H9 (cell line): ENCODE measurements around the gene LRG1. TPM values are rescaled to one million over a fixed set of nuclear protein-coding genes. Genes with fewer than 3 reads are reported as not detected.
A peak's percentile ranks its signal among the peaks of the same experiment; 100 is the strongest.

Source experiments
- DNase-seq: peaks from one replicate; pipeline ENCODE4 v3.0.0-alpha.2; 2017
- H2AFZ ChIP-seq: one replicate; pipeline ENCODE4 v1.6.1; 2013; ENCODE audit warnings: mild to moderate bottlenecking, low read length, control low read depth, moderate library complexity
- H2AK5ac ChIP-seq: 2 replicates; pipeline ENCODE4 v1.6.1; 2013; ENCODE audit warnings: low read length, control low read depth, mixed read lengths; ENCODE audit not compliant: insufficient read length
- H2BK120ac ChIP-seq: one replicate; pipeline ENCODE4 v1.6.1; 2013; ENCODE audit warnings: low read depth, mild to moderate bottlenecking, low read length, control low read depth, inconsistent platforms; ENCODE audit not compliant: poor library complexity, severe bottlenecking
- H2BK12ac ChIP-seq: 2 replicates; pipeline ENCODE4 v1.6.1; 2013; ENCODE audit warnings: low read length, control low read depth, mixed read lengths, low read depth; ENCODE audit not compliant: insufficient read length
- H2BK15ac ChIP-seq: 2 replicates; pipeline ENCODE4 v1.6.1; 2013; ENCODE audit warnings: low read depth, low read length, control low read depth
- H2BK20ac ChIP-seq: one replicate; pipeline ENCODE4 v1.6.1; 2013; ENCODE audit warnings: low read depth, mild to moderate bottlenecking, low read length, control low read depth, inconsistent platforms; ENCODE audit not compliant: poor library complexity, severe bottlenecking
- H2BK5ac ChIP-seq: 2 replicates; pipeline ENCODE4 v1.6.1; 2013; ENCODE audit warnings: low read length, control low read depth, mixed read lengths; ENCODE audit not compliant: insufficient read length
- H3K14ac ChIP-seq: 2 replicates; pipeline ENCODE4 v1.6.1; 2013; ENCODE audit warnings: low read length, control low read depth; ENCODE audit not compliant: insufficient read depth
- H3K18ac ChIP-seq: 2 replicates; pipeline ENCODE4 v1.6.1; 2013; ENCODE audit warnings: low read depth, mild to moderate bottlenecking, mixed read lengths, low read length, control low read depth; ENCODE audit not compliant: insufficient read length
- H3K23ac ChIP-seq: 2 replicates; pipeline ENCODE4 v1.6.1; 2013; ENCODE audit warnings: low read length, control low read depth, mixed read lengths, low read depth; ENCODE audit not compliant: insufficient read length
- H3K23me2 ChIP-seq: 2 replicates; pipeline ENCODE4 v1.6.1; 2013; ENCODE audit warnings: low read depth, mild to moderate bottlenecking, mixed read lengths, low read length, control low read depth; ENCODE audit not compliant: insufficient read length, poor library complexity, severe bottlenecking
- H3K27ac ChIP-seq: 2 replicates; pipeline ENCODE4 v1.5.1; 2013; ENCODE audit warnings: low read length, control low read depth, mixed read lengths, low read depth; ENCODE audit not compliant: insufficient read length
- H3K27me3 ChIP-seq: 2 replicates; pipeline ENCODE4 v1.6.1; 2013; ENCODE audit warnings: low read length, control low read depth, inconsistent platforms; ENCODE audit not compliant: insufficient read depth
- H3K4ac ChIP-seq: 2 replicates; pipeline ENCODE4 v1.6.1; 2013; ENCODE audit warnings: low read depth, mild to moderate bottlenecking, control low read depth, inconsistent platforms, low read length, moderate library complexity
- H3K4me1 ChIP-seq: 2 replicates; pipeline ENCODE4 v1.6.1; 2013; ENCODE audit warnings: low read length, control low read depth, inconsistent platforms; ENCODE audit not compliant: insufficient read depth
- H3K4me2 ChIP-seq: 2 replicates; pipeline ENCODE4 v1.6.1; 2013; ENCODE audit warnings: low read length, control low read depth, mixed read lengths; ENCODE audit not compliant: insufficient read length, insufficient read depth
- H3K56ac ChIP-seq: 2 replicates; pipeline ENCODE4 v1.6.1; 2013; ENCODE audit warnings: low read depth, mild to moderate bottlenecking, mixed read lengths, low read length, control low read depth; ENCODE audit not compliant: insufficient read length
- H3K79me1 ChIP-seq: 2 replicates; pipeline ENCODE4 v1.6.1; 2013; ENCODE audit warnings: low read depth, mild to moderate bottlenecking, moderate library complexity, low read length, control low read depth, inconsistent platforms; ENCODE audit not compliant: insufficient read depth, poor library complexity, severe bottlenecking
- H3K79me2 ChIP-seq: 2 replicates; pipeline ENCODE4 v1.6.1; 2013; ENCODE audit warnings: low read length, control low read depth, inconsistent platforms; ENCODE audit not compliant: insufficient read depth
- H3K9ac ChIP-seq: 2 replicates; pipeline ENCODE4 v1.6.1; 2013; ENCODE audit warnings: low read length, control low read depth, mixed read lengths; ENCODE audit not compliant: insufficient read length; ENCODE audit errors: extremely low read depth
- H3K9me3 ChIP-seq: one replicate; pipeline ENCODE4 v1.6.1; 2013; ENCODE audit warnings: low read depth, low read length, inconsistent platforms; ENCODE audit not compliant: control insufficient read depth
- H3T11ph ChIP-seq: one replicate; pipeline ENCODE4 v1.6.1; 2013; ENCODE audit warnings: mild to moderate bottlenecking, low read length, control low read depth, inconsistent platforms
- H4K20me1 ChIP-seq: one replicate; pipeline ENCODE4 v1.6.1; 2013; ENCODE audit not compliant: control insufficient read depth, insufficient read length, insufficient read depth
- H4K5ac ChIP-seq: 2 replicates; pipeline ENCODE4 v1.6.1; 2013; ENCODE audit warnings: low read depth, mild to moderate bottlenecking, mixed read lengths, low read length, control low read depth; ENCODE audit not compliant: insufficient read length
- H4K8ac ChIP-seq: replicated peaks from 2 replicates; pipeline ENCODE4 v1.6.1; 2013; ENCODE audit warnings: low read length, control low read depth, mixed read lengths, low read depth; ENCODE audit not compliant: insufficient read length
- H4K91ac ChIP-seq: 2 replicates; pipeline ENCODE4 v1.6.1; 2013; ENCODE audit warnings: low read depth, mild to moderate bottlenecking, moderate library complexity, mixed read lengths, low read length, control low read depth; ENCODE audit not compliant: insufficient read length
- H3K27ac Mint-ChIP-seq, 3 experiments: 2 replicates in 2 of 3; 3 replicates in 1 of 3; pipeline ENCODE4 v1.8.0; 2020 to 2021; ENCODE audit warnings: mixed read lengths in 3 of 3, mild to moderate bottlenecking in 1 of 3, moderate library complexity in 1 of 3
- H3K27me3 Mint-ChIP-seq: 2 replicates; pipeline ENCODE4 v1.8.0; 2021; ENCODE audit warnings: low read depth, mild to moderate bottlenecking, moderate library complexity, mixed read lengths
- H3K36me3 Mint-ChIP-seq, 3 experiments: 2 replicates in 2 of 3; 3 replicates in 1 of 3; pipeline ENCODE4 v1.8.0; 2020 to 2021; ENCODE audit warnings: low read depth in 3 of 3, mixed read lengths in 3 of 3; ENCODE audit not compliant: insufficient read depth in 1 of 3
- H3K4me1 Mint-ChIP-seq, 2 experiments: 2 replicates each; pipeline ENCODE4 v1.8.0; 2020; ENCODE audit warnings: mixed read lengths in 2 of 2
- H3K4me3 Mint-ChIP-seq, 2 experiments: 2 replicates in 1 of 2; 3 replicates in 1 of 2; pipeline ENCODE4 v1.8.0; 2020 to 2021; ENCODE audit warnings: mild to moderate bottlenecking in 2 of 2, mixed read lengths in 2 of 2, moderate library complexity in 1 of 2
- H3K9me3 Mint-ChIP-seq, 2 experiments: 2 replicates in 1 of 2; 3 replicates in 1 of 2; pipeline ENCODE4 v1.8.0; 2020; ENCODE audit warnings: mild to moderate bottlenecking in 2 of 2, mixed read lengths in 2 of 2, moderate library complexity in 1 of 2
- WGBS: extraction: QIAGEN DNeasy Blood & Tissue Kit; methylation state at CpG from one replicate; pipeline ENCODE4 v1.1.7; 2013; ENCODE audit warnings: missing lambda C conversion rate, low lambda C conversion rate, mixed read lengths; ENCODE audit not compliant: insufficient read length; ENCODE audit errors: extremely low coverage; 5-methylcytosine and 5-hydroxymethylcytosine counted together
- total RNA-seq: library from RNA; stranded (reverse); gene quantifications from 2 replicates; pipeline ENCODE4 v1.2.1, GENCODE V29; 2021
- TF ChIP-seq, protein P1 (sequence below): fragments of 200-600 bp; sonication (generic); conservative IDR thresholded peaks from 3 replicates; pipeline ENCODE4 v1.8.0; 2021; ENCODE audit warnings: antibody characterized with exemption, mild to moderate bottlenecking

The LRG1 gene
- total RNA-seq, 1 experiment from 2014 or later = 0.24 TPM

DNA sequence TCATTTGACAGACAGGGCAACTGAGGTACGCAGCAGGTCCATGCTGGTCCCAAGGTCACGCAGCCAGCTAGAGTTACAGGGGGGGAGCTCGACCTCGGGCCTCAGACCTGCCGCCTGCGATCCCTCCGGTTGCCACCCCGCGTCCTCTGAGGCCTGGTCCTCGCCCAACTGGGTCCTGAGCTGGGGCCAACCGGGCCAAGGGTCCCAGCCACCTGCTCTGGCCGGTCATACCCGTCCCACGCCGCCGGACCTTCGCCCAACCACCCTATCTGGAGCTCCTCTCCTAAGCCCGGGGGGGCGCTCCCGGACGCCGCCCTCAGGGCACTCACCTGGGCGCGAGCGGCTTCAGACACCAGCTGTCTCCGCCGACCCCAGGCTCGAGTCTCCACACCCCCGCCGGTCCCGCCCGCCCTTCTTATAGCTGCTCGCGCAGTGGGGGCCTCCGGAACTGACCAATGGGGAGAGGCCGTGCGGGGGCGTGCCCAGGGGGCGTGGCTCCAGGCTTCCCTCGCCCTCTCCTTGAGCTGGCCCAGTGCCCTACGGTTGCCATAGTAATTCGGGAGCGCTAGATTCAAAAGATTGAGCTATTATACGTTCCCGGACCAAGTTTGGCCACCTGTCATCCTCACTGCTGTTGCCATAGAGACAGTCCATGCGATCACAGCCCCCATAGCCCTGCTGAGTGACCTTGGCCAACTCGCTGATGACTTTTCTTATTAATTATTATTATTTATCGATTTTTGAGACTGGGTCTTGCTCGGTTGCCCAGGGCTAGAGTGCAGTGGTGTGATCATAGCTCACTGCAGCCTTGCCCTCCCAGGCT is 4.8 kb downstream of the LRG1 start, which contains the start of gene PLIN5:
PLIN5 (minus strand) TSS at position 389 of the 823 bp plus-strand sequence. CDS start 1,150 bp downstream, outside the sequence.
- H4K5ac ChIP-seq = no peak within 1 kb of the TSS
- no peak within 1 kb of the TSS for H2AFZ ChIP-seq
- H3K9ac ChIP-seq = no peak within 1 kb of the TSS
- peaks cover 3% of the 10 kb centered on the region for H3K23me2 ChIP-seq
- H3K56ac ChIP-seq = no peak within 1 kb of the TSS
- no CpG with 5 or more reads among the region's 49 CpGs for WGBS
- H3K79me2 ChIP-seq = no peaks in the 10 kb centered on the region
- H2BK12ac ChIP-seq = no peak within 1 kb of the TSS
- H3K9me3 Mint-ChIP-seq = no peaks in the 10 kb centered on the region; a peak in 1 of 5 replicates
- H3K4ac ChIP-seq = no peak within 1 kb of the TSS
- peak within 1 kb of the TSS; percentile 45 for H3K18ac ChIP-seq
- no peak within 1 kb of the TSS for H2BK20ac ChIP-seq
- H3K23ac ChIP-seq = no peak within 1 kb of the TSS
- no peaks in the 10 kb centered on the region for H3K36me3 Mint-ChIP-seq
- peak within 1 kb of the TSS; percentile 45 for H3K4me2 ChIP-seq
- peak within 1 kb of the TSS; percentile 16; the same call in 1 of the 2 replicates for H3K14ac ChIP-seq
- H2BK5ac ChIP-seq = no peak within 1 kb of the TSS
- no peaks in the 10 kb centered on the region for H3K4me1 ChIP-seq
- H3K9me3 ChIP-seq = no peaks in the 10 kb centered on the region
- H3K27ac ChIP-seq = no peak within 1 kb of the TSS
- peak within 1 kb of the TSS; percentile 47 to 66 for H3K4me3 Mint-ChIP-seq
- TF ChIP-seq, protein P1, sequence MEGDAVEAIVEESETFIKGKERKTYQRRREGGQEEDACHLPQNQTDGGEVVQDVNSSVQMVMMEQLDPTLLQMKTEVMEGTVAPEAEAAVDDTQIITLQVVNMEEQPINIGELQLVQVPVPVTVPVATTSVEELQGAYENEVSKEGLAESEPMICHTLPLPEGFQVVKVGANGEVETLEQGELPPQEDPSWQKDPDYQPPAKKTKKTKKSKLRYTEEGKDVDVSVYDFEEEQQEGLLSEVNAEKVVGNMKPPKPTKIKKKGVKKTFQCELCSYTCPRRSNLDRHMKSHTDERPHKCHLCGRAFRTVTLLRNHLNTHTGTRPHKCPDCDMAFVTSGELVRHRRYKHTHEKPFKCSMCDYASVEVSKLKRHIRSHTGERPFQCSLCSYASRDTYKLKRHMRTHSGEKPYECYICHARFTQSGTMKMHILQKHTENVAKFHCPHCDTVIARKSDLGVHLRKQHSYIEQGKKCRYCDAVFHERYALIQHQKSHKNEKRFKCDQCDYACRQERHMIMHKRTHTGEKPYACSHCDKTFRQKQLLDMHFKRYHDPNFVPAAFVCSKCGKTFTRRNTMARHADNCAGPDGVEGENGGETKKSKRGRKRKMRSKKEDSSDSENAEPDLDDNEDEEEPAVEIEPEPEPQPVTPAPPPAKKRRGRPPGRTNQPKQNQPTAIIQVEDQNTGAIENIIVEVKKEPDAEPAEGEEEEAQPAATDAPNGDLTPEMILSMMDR = peak; percentile 21; the same call in 1 of the 3 replicates
- no peak within 1 kb of the TSS for H2BK15ac ChIP-seq
- no peak within 1 kb of the TSS for H4K8ac ChIP-seq
- H3K4me1 Mint-ChIP-seq = peaks cover 5 to 11% of the 10 kb centered on the region in 2 experiments
- H2BK120ac ChIP-seq = no peak within 1 kb of the TSS
- no peak within 1 kb of the TSS for H2AK5ac ChIP-seq
- H3K79me1 ChIP-seq = no peaks in the 10 kb centered on the region
- peak; percentile 95 for DNase-seq
- H3K27ac Mint-ChIP-seq = no peak within 1 kb of the TSS; a peak in 1 of 7 replicates
- H4K91ac ChIP-seq = no peak within 1 kb of the TSS
- H4K20me1 ChIP-seq = no peaks in the 10 kb centered on the region
- no peak within 1 kb of the TSS for H3T11ph ChIP-seq
- H3K27me3 Mint-ChIP-seq = peaks cover 69% of the 10 kb centered on the region
- H3K27me3 ChIP-seq = no peaks in the 10 kb centered on the region; the same call in 1 of the 2 replicates
